Colon (tissue), 2 donors: ENCODE data around the gene DGKB.
A peak's percentile ranks its signal among the peaks of the same experiment; 100 is the strongest.

Source experiments
- FAIRE-seq: peaks from 2 replicates; lab custom pipeline; 2012; peaks lifted over from hg19 to GRCh38; lab: Jason Lieb, UNC
- donor health status: control.
- donor health status: control.

DGKB gene

GRCh38 chr7:14457568-14458453 is 444.7 kb downstream of the DGKB start:
- no peak for FAIRE-seq

GRCh38 chr7:14449291-14449690 is 453.3 kb downstream of the DGKB start:
- no peak for FAIRE-seq

DNA sequence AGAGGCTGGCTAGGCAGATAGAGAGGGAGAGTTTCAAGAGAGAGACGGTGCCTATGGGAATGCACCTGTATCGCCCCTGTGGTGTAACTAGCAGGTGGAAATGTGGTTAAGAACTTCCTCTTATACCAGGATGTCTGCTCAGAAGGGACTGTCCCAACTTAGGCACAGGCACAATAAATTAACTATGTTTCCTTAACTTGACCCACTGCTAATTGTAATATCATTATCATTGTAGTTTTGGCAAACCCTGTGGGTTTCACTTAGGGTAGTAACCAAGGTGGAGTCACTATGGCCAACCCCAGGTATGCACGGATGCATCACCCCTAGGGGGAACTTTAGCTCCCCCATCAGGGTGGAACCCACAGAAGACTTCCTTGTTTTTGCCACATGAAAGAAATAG is 455.7 kb downstream of the DGKB start:
- FAIRE-seq: no peak

DNA sequence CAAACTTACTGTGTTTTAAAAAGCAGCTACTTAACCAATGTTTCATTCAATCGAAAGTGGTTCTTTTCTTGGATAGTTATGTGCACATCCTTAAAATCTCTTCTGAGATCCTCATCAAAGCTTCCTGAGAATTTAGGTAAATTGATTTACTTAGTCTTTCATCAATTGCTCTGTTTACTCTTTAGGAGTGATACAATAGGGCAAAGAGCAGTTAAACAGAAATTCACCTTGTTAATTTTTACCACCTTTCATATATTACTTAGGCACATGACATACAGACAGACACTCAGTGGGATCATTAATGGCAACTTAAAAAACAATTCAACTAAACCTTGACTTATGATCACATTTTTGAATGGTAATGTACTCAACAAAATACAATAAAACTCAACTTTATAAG is 456.3 kb downstream of the DGKB start:
- no peak for FAIRE-seq

GRCh38 chr7:14438366-14438765 is 464.2 kb downstream of the DGKB start:
- FAIRE-seq: no peak

DNA sequence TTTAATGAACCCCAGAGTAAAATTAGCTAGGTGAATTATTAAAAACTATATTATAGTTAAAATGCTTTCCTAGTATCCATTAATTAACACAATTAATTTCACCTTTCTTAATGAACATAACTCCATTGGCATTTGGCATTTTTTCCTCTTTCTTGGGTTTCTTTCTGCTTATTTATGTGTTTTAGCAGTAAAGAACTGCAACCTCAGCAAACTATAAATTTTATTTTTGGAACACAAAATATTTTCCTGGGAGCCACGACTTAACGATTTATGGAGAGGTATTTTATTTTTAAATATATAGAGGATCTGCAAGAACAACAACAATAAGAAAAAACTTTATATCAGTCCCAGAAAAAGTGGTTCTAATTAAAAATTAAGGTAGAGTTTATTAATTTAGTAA is 465.7 kb downstream of the DGKB start:
- FAIRE-seq: no peak

GRCh38 chr7:14432924-14433323 is 469.6 kb downstream of the DGKB start:
- no peak for FAIRE-seq

GRCh38 chr7:14430926-14431325 is 471.6 kb downstream of the DGKB start:
- FAIRE-seq: no peak

DNA sequence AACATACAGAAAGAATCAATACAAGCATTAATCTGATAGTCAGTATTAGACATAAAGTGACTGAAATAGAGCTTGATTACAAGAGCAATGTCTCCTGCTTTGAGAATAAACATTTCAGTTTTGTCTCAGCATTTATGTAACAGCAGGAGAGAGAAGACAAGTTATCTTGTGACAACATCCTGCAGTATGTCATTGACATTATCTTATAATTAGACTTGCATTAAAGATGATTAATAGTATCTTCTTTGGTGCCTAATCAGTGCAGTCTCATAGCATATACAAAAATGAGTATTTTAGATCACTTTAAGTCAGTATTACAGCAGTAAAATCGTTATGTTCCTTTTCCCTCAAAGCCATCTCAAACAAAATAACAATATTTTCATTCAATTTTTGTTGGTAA is 477.0 kb downstream of the DGKB start:
- FAIRE-seq: no peak

GRCh38 chr7:14424675-14425074 is 477.9 kb downstream of the DGKB start:
- FAIRE-seq: no peak

- FAIRE-seq: no peak
These were observed 481.8 kb downstream of the DGKB start for GRCh38 chr7:14420768-14421167.

DNA sequence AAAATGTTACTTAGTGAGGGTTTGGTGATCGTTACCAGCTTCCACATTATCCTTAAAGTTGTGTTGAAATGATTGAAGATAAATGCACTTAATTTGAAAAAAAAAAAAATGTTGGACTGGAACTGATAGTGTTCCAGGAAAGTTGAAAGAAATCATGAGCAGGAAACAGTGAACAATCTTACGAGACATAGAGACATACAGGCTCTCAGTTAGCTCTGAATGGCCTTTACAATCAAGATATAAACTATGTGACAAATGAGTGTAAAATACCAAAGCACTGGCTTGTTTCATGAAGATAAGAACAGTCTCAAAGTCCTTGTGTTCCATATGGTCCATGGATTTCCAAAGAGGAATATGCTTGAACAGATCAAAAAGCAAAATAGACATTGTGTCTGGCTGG is 483.0 kb downstream of the DGKB start:
- no peak for FAIRE-seq

- FAIRE-seq: no peak
These were observed 483.9 kb downstream of the DGKB start for GRCh38 chr7:14418633-14419032.

GRCh38 chr7:14414274-14414986 is 488.1 kb downstream of the DGKB start:
- no peak for FAIRE-seq

DNA sequence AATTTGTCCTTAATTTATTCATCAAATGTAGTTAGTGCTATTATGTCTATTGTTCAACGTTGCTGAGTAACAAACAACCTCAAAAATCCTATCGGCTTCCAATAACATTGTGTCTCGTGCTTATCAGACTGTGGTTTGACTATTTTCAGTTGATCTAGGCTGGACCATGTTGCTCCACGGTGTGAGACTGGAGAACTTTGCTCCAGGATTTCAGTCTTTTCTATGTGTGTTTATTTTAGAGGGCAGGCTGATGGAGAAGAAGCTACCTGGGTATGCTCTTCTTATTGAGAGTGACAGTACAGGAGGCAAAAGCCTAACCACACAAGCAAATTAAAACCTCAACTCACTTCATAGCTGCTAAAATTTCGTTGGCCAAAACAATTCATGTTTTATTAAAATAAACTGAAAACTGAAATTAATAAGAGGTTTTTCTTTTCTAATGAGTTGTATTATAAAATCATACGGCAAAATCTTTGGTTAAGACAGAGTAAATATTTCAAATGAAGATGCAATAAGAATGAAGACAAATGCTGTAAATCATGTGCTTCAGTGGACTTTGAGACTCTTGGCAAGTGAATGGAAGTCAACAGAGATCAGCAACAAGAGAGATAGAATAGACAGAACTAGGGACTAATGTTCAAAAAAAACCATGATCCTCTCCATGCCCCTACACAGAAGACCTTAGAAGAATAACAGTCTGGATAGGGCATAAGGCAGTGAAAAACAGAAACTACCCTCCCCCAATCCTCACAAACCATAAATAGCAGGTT is 495.1 kb downstream of the DGKB start:
- FAIRE-seq: no peak

- no peak for FAIRE-seq
These were observed 499.0 kb downstream of the DGKB start for GRCh38 chr7:14403587-14403986.

DNA sequence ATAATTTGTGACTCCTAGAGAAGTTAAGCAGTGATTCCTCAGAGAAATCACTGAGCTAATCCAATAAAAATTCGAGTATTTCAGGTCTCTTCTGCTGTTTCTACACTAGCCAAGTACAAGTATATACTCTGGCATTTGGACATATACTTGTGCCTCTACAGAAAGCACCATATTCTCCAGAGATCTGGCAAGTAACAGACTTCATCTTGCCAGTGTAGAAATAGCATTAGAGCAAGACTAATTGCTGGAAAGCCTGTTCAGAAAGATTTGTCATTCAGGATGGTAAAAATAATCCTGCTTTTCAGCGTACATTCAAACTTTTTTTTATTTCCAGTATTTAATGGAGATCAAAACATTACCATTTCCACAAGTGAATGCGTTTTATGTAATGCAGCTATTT is 502.3 kb downstream of the DGKB start:
- FAIRE-seq: no peak

DNA sequence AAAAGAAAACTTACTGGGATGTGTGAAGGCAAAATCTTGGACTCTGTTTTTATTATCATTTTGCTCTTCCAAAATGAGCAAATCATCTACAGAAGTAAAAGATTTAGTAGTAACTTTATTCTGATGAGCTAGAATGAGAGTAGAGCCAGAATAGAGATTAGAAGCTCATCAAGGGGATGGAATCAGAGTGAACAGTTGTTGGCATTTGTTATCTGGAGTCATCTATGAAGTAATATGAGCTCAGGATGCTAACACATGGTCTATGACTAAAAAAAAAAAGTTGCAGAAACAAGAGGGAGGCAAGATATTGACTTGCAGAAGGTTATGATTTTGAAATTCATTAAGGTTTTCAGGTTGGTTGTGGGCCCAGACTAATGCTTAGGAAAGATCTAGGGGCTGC is 504.0 kb downstream of the DGKB start:
- no peak for FAIRE-seq

DNA sequence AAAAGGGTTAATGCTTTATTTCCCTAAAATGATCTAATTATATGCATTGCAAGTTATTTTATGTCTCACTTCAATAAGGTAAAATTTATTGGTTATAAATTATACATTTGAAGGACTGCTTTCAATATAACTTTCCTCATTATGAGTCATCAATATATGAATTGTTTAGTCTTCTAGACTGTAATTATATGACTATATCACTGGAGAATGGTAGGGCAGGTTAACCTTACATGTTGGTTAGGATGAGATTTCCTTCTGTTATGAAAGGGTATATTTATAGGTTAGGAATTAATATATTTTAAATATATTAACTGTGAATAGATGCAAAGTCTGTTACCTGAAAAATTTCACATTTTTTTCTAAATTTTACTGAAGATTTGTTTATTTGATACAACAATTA is 506.7 kb downstream of the DGKB start:
- peak; percentile 43 for FAIRE-seq

GRCh38 chr7:14394786-14395185 is 507.8 kb downstream of the DGKB start:
- no peak for FAIRE-seq

DNA sequence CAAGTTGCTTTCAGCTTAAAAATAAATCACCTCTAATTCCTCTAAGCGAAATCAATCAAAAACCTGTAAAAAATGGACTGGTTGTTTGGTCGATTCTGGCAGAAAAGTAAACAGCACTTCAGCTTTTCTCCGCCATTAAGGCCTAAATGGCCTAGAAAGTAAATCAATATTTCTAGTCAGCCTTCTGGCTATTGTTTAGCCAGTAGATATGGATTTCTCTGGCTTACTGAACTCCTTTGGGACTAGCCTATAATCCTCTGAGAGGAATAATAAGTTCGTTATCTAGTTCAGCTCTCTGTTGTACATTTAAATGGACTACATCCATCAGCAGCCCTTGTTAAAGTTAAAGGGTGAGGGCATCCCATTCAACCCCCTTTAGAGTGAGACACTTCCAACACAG is 513.0 kb downstream of the DGKB start:
- FAIRE-seq: no peak

- no peak for FAIRE-seq
These were observed 513.4 kb downstream of the DGKB start for GRCh38 chr7:14389181-14389591.

GRCh38 chr7:14385074-14385473 is 517.5 kb downstream of the DGKB start:
- no peak for FAIRE-seq
